NCI-H510A treated with DMSO at 0.1 percent for 48 hours (cell line): Measurements from ENCODE around the gene INTS6L.
"Not testable (repeated sequence)": the region's sequence is repeated elsewhere in the genome, so short reads cannot be mapped to it uniquely, and the experiment has no call there.

ENCODE experiments used
- DNase-seq: peaks from one replicate; lab custom pipeline; 2025; lab: John Stamatoyannopoulos, UW

The INTS6L gene

DNA sequence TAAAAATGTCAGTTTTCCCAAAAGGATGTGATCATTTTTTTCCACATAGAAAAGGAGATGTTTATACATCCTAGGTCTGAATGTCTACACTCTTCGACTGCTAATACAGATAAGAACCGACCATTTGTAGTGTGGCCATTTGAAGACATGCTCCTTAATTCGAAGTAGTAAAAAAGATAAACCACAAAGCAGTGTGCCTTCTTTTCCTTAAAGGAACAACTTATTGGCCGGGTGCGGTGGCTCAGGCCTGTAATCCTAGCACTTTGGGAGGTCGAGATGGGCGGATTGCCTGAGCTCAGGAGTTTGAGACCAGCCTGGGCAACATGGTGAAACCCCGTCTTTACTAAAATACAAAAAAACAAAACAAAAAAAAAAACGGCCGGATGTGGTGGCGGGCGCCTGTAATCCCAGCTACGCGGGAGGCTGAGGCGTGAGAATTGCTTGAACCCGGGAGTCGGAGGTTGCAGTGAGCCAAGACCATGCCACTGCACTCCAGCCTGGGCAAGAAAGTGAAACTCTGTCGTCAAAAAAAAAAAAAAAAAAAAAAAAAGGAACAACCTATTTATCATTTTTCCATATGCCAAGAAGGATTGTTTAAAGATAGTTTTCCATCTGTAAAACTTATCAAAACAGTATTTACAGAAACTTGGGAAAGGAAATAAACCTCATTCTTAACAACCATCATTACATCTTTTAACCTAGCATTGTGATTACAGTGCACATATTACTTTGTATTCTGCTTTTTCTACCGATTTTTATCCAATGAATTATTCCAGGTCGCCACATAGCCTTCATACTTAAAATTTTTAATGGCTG is 2.6 kb downstream of the INTS6L start:
- DNase-seq, result no peak

DNA sequence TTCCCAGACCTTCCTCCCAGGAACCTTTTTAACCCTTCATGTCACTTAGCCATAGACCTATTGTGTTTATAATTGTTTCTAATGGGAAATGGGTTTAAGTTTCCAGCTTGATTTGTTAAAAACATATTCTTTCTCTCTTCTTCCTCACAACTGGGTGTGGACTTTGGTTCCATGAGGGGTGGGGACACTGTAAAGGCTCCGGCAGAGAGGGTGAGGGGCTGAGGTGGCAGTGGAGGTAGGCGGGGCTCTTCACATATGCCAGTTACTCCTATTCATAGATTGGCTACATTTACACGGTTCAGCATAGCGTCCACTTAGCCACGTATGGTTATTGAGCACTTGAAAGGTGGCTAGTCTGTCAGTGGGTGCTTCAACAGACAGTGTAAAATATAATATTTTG is 7.8 kb downstream of the INTS6L start:
- DNase-seq, result no peak

DNA sequence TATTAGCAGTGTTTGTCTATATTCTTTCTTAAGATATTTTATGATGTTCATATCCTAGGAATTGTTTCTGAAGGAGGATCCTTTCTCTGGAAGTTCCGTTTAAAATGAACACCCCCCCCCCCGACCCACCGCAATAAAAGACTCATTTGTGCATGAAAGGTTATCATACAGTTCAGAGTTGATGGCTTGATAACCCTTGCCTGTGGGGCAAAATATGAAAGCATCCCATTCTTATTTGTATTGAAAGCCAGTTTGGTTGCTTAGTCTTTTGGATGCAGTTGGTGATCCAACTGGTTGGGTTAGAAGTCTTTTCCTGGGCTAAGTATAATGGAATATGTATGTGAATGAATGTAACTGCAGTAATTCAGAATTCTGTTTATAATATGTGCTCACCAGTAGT is 8.3 kb downstream of the INTS6L start:
- no peak for DNase-seq

DNA sequence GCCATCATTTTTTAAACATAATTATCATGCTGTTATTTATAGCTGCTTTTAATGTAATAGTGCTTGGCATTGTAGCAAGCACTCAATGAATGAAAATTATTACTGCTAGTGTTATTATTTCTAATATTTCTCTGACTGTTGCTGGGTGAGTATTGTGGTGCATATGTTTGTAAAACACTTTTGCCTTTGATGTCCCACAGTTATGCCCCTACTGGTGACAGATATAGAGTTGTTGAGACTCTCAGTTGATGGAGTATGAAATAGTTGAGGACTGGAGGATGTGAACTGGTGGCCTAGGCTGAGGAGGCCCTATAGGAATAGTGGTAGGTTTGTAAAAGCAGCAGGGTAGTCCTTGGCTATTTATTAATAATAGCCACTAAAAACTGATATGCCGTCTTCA is 9.6 kb downstream of the INTS6L start:
- no peak for DNase-seq

DNA sequence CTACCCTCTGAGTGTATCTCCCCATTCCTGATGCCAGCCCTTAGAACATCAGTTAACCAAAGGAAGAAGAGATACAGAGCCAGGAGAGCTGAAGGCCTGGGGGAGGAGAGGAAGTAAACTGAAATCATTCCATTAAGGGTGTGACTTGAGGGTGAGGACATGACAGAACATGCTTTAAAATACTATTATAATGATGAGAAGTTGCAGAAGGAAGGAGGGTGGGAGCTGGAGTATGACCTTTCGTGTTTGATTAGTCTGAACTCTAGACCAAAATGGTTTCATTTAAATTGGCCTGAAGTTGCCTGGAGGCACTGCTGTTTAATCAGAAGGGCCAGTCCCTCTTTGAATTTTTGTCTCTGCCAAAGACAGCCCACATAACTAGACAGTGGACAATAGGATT is 11.4 kb downstream of the INTS6L start:
- no peak for DNase-seq

DNA sequence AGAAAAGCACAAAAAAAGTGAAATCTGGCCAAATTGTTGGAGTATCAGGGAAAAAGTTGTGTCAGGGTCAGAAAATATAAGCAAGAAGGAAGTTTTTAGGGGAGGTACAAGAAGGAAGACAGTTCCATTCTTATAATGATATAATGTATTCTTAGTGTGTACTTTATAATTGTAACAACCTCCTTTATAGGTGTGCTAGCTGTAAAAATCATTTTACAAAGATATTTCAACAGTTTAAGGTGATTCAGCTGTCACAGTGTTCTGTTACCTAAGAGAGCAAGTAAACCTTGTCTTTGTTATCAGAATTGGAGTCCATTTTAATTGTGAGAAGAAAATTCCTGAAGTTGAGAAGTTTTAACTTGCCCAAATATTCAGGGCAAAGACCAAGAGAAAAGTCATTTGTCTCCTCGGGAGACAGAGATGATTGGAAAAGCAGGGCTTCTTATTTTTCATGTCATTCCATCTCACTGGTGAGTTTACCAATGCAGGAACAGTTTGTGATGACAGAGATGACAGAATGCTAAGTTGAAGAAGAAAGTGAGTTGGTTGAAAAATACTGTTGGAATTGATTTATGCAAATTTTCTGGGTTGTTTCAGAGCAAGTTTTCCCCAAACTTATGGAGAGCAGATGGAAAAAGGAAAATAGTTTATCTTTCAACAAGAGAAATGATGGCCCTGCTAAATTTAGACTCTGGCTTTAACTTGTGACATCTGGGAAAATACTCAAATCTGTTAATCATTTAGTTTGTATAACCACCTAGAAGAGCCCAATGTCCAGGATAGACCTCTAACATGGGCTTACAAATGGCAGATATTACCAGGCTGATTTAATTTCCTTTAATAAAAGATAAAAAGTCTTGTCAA is 14.8 kb downstream of the INTS6L start:
- DNase-seq, result no peak

DNA sequence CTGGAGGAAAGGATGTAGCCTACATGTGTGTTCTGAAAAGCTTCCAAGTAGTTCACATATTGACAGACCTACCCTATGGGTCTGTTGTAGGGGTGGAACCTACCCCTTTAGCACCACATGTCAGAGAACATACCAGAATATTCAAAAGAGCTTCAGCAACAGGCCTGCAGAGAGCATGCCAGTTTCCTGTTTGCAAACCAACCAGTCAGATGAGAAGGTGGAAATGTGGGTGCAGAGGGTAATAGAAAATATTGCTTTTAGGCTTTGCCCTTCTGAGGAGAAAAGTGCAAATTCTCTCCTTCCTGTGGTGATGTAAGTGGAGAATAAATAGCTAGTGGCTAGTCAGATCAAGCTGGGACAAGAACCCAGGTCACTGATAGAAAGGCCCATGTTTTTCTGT is 16.4 kb downstream of the INTS6L start:
- DNase-seq, result no peak

DNA sequence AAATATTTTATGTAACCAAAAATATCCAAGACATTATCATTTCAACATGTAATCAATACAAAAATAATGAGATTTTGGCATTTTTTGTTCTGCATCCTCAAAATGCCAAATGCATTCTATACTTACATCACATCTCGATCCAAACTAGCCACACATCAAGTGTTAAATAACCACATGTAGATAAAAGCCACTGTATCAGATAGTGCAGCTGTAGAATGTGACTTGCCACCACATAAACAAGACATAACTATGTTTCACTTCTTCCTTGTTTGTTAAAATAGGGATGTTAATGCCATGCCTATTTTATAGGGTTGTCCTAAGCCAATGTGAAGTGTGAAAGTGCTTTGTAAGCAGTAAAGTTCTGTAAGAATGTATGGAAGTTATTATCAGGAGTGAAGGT is 20.9 kb downstream of the INTS6L start:
- DNase-seq, result no peak

DNA sequence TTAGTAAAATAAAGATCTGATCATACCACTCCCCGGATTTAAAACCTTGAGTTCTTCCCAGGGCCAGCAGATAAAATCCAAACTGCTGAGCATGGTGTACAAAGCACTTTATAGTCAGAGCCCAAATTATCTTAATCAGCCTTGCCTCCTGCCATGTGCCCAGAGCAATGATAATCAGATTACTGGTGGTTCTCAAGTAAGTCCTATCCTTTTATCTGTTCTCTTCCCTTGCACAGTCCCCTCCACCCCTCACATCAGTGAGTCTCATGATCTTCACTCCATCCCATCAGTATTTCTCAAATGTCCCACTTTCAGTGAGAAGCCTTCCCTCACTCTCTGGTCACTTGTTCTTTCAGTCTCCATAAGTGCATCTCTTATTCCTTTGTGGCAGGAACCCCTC is 22.7 kb downstream of the INTS6L start:
- DNase-seq, result no peak

DNA sequence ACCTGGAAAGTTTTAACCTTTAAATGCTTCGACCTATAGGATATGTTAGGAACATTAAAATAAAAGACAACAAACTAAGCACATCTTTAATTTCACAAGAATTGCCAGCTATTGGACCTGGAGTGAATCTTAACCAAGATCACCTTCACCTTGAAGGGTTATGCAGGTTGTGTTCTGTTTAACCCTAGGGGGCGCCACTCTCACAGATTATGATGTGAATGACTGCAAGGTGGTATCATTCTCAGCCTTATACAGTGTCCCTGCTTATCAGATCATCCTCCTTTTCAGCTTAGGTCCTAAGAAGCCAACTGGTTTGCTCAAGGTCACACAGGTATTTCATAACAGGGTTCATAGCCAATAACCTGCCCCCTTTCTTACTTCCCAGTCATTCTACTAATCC is 23.5 kb downstream of the INTS6L start:
- DNase-seq, result no peak

DNA sequence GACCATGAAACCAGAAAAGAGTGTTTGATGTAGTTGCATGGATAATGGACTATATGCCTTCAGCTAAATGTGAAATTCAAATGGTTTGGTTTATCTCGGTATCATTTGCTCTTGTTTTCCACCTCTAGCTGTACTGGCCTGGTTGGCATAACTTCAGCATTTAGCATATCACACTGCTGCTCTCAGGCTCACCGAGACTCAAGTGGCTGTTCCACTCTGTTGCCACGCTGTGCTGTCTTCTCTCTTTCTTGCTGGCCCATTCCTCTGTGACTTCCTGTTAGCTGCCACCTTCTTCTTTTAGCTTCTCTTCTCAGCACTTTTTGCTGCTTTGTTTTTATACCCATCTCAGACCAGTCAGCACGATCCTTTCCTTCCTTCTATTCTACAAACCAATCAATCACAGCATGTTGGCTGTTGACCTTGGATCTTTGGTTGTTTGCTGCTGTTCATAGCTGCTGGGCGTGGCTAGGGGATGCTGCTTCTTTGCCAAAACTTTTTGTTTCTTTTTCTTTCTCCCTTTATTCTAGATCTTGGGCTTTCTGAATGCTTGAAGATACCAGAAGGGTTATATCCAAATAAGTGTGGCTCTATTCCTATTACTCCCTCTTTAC is 24.0 kb downstream of the INTS6L start:
- no peak for DNase-seq

DNA sequence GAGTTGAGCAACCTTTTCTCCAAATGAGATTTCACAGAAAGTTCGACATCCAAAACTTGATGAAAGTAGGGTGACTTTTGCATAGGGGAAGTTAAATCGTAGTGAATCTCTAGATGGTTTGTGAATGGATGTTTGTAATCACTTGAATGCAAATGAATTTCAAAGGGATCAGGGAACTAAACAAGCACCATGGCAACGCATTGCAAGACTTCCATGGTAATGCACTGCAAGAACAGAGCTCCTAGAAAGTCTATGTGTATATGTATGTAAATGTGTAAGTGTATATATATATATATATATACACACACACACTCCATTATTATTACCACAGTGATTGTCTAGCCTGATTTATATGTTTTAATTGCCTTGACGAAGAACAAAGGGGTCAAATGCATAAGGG is 27.3 kb downstream of the INTS6L start:
- DNase-seq, result no peak

DNA sequence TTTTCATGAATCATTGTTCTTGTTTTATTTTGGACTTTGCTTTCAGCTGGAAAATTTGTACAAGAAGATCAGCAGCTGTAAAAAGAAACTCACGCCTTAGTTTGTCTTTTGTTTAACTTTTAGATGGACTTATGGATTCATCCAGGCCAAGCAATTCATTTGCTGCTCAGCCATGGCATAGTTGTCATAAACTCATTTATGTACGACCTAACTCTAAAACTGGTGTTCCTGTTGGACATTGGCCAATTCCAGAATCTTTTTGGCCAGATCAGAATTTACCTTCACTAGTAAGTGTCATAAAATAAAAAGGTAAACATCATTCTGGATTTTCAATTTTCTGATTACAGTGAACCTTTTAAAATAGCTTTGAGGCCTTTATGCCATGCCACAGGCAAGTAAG is 29.1 kb downstream of the INTS6L start:
- DNase-seq, result no peak

DNA sequence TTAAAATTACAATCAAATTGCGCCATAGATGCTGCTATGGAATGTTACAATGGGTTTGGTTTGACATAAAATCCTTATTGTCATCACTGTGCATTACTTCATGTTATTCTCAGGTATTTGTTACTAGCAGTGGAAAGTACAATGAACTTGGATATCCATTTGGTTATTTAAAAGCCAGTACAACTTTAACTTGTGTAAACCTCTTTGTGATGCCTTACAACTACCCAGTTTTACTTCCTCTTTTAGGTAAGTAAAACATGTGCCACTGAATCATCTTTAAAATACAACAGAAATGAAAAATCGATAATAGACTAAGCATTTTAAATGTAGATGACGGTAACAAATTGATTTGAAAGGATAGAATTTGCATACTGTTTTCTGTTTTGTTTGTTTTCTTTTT is 35.6 kb downstream of the INTS6L start:
- DNase-seq, result no peak

DNA sequence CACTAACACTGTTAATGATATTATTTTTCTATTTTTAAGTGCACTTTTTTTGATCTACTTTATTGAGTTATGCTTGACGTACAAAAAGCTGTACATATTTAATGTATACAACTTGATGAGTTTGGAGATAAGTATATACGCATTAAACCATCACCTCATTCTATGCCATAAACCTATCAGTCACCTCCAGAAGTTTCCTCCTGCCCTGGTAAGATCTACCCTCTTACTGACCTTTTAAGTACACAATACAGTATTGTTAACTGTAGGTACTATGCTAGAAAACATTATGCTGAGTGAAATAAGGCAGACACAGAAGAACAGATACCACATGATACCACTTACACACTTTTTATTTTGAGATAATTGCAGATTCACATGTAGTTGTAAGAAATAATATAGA is 36.9 kb downstream of the INTS6L start:
- DNase-seq, result no peak

DNA sequence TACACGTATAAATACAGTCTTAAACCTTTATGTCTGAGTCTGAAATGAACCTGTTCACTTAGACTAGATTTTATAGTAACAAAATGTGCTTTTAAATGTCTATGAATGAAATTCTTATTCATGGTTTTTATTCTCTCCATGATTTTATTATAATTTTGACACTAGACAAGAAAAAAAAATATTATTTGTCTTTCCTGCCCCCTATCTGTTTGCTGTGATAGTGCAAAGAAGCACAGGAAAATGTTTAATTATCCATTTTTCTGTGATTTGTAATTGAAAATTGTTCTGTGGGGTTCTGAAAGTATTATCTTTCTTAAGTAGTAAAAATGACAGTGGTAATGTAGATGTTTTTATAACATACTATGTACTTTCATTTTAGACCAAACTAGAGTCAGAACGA is 52.0 kb downstream of the INTS6L start:
- DNase-seq, result no peak

DNA sequence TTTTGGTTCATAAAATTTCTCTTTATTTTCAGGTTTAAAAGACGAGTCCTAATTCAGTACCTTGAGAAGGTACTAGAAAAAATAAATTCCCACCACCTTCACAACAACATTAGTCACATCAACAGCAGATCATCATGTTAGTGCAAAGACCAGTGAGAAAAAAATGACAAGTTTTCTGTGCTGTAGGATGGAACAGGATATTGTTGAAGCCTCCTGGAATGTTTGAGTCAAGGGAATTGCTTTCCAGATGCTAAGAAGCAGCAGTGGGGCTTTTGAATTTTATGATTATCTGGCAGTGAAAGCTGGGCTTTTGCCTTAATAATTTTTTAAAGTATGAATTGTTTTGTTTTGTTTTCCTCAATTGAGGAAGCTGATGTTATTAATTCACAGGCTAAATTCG is 61.0 kb downstream of the INTS6L start:
- no peak for DNase-seq

DNA sequence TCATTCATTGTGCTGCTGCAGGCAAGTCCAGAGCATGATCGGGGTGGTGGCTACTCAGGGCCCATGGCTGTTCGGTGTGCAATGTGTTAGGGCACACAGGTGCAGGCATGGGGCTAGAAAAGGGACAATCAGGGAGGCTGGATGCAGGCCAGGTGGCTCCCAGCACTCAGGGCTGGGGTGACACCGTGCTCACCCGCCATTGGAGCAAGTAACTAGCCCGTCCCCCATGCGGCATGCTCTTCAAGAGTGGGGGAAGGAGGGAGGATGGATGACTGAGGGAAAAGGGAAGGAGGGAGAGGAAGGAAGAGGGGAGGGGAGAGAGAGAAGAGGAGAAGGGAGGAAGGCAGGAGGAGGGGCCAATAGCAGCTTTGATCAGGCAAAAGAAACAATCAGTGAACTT is 64.7 kb downstream of the INTS6L start:
- DNase-seq, result no peak

DNA sequence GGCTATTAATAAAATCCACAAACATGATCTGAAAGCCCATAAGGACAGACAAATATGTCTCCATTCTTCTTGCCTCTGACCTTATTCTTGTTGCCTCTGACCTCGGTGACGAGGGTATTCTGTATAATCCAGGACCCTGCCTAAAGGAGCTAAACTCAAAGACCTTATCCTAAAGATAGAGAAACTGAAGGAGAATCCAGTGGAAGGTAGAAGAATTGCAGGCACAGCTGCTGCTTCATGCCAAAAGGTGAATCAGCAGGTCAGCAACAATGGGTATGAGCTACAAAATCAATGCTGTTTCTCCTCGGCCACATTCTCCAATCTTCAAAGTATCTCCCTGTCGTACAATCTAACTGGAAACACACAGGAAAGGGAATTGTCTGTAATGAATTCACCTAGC is 71.4 kb downstream of the INTS6L start:
- DNase-seq, result no peak

DNA sequence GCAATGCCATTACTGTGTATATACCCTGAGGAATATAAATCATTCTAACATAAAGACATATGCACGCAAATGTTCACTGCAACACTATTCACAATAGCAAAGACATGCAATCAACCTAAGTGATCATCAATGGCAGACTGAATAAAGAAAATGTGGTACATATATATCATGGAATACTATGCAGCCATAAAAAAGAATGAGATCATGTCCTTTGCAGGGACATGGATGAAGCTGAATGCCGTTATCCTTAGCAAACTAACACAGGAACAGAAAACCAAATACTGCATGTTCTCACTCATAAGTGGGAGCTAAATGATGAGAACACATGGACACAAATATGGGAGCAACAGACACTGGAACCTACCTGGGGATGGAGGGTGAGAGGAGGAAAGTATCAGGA is 73.6 kb downstream of the INTS6L start:
- not testable (repeated sequence) for DNase-seq

DNA sequence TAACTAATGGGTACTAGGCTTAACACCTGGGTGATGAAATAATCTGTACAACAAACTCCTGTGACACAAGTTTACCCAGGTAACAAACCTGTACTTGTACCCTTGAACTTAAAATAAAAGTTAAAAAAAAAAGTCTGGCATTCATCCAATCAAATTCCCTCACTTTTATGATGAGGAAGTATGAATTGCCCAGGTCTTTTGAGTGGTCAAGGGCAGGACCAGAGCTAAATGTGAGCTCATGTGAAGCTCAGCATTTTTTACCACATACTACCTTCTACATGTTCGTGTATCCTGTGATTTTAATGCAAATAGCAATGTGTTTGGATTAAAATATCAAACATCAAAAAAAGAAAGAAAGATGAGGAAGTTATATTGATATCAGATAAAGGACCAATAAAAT is 74.0 kb downstream of the INTS6L start:
- DNase-seq, result not testable (repeated sequence)

DNA sequence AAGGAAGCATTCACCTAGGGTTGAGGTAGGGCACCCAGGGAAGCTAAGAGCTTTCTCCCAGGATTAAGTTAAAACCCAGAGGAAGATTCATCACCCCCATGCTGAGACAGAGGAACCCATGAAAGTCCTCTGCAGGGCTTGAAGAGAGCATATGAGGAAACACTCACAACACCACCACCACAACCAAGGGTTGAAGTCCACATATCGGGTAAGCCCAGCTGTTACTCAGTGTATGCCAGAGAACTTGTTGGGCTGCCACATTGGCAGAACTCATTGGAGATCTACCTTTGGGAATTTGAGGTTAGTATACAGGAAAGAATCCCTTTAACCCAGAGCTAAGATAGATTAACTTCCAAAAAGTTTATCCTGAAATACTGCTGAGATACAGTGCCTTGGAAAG is 75.1 kb downstream of the INTS6L start:
- no peak for DNase-seq

DNA sequence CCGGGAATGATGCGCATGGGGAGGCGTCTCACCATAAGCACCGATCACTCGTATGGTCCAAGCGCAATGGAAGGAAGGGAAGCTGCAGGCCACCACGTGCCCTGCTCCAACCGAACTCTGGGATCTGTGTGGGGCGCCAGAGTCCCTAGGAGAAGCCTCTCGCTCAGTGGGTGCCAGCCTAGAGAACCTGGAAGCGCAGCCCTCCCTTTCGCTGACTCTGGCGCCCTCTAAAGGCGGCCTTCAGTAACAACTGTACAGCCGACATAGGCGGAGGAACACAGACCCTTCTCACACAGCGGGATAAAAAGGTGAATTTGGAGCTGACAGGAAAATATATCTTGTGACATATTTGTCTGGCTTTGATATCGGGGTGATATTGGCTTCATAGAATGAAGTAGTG is 76.0 kb downstream of the INTS6L start:
- peak; percentile 11 for DNase-seq
